ENCODE measurements around the gene KRTAP5-8.

DNA sequence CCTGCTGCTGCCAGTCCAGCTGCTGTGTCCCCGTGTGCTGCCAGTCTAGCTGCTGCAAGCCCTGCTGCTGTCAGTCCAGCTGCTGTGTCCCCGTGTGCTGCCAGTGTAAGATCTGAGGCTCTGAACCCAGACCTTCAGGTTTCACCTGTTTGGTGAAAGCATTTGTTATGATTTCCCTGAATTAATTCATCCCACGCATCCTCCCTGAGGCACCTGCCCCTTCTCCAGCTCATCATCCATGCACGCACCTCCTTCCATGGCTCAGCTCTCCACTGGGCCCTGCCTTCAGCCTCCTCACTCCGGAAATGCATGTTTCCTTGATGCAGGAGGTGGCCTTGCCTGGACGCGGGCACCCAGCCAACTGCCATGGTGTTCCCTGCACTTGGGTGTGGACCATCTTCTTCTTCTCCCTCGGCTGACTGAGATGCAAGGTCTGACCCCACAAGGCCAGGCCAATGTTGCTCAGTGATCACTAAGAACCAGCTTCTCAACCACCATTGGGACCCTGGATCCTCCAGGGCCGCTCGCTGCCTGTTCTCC lies 28.3 kb downstream of the KRTAP5-8 start:
- TF ChIP-seq GATA2 (IDR thresholded peaks at IDR 0.05; ENCODE audit: low read depth, low read length) (no peak), GATA3 (IDR thresholded peaks at IDR 0.05; ENCODE audit: low read depth, low read length) (no peak)

All from SH-SY5Y (cell line).